Stimulated activated CD8-positive, alpha-beta memory T cell treated with anti-CD3 and anti-CD28 coated beads, Interleukin-12 subunit alpha, Interleukin-12 subunit beta, amount 100 ng/mL, for 24 hours (primary cell): ENCODE data around the gene C14orf93.
A peak's percentile ranks its signal among the peaks of the same experiment; 100 is the strongest.

Source experiments
- DNase-seq: peaks from one replicate; pipeline ENCODE4 v3.0.0-alpha.2; 2020; ENCODE audit errors: extremely low read depth

Gene C14orf93, protein sequence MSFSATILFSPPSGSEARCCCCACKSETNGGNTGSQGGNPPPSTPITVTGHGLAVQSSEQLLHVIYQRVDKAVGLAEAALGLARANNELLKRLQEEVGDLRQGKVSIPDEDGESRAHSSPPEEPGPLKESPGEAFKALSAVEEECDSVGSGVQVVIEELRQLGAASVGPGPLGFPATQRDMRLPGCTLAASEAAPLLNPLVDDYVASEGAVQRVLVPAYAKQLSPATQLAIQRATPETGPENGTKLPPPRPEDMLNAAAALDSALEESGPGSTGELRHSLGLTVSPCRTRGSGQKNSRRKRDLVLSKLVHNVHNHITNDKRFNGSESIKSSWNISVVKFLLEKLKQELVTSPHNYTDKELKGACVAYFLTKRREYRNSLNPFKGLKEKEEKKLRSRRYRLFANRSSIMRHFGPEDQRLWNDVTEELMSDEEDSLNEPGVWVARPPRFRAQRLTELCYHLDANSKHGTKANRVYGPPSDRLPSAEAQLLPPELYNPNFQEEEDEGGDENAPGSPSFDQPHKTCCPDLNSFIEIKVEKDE

GRCh38 chr14:23009939-23010726, at the start of gene C14orf93:
Gene C14orf93, minus strand, starts transcription at chr14:23010143. Its CDS starts 11,120 bp downstream, at chr14:22999023.
- peak; percentile 66 for DNase-seq

- DNase-seq, result no peak
Measured at GRCh38 chr14:23058654-23059504, 48.9 kb upstream of the C14orf93 start.

DNA sequence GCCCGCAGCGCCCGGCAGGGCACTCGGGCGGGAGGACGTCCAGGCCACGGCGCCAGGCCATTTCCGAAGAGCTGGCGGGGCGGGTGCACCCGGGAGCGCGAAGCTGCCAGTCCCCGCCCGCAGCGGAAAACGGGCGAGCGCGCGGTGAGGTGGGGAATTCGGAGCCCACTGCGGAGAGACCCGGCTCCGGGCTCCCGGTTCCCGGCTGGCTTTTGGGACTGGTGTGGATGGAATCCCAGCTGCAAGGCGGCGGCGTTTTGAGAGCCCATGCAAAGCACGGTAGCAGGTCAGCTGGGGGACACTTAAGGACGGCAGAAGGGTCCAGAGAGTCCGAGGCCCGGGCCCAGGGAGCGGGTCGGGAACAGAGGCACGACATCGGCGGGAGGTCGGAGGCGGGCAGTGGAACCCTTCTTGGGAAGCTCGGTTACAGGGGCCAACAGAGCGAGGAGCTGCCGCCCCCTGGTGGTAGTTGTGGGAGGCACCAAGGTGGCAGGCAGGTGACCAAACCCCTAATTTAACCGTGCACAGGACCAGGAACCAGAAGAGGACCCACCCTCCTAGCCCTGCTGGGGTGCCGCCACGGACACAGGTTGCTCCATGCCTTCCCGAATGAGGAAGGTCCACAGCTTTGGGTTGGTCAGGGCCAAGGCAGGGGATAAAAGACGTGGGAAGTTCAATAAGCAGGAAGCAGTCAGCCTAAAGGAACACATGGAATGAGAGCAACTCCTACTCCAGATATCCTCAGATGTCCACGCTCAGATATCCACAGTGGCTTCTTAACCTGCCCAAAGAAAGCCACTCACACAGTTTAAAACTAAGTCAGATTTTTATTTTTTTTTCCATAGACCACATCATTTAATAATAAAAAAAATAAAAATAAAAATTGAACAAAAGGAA, 48.1 kb upstream of the C14orf93 start:
- DNase-seq, result peak; percentile 58

GRCh38 chr14:23056956-23057756, 47.2 kb upstream of the C14orf93 start, which contains the start of gene CDH24:
Gene CDH24, minus strand, starts transcription at chr14:23057520. Its CDS starts 1,787 bp downstream, at chr14:23055733.
- DNase-seq, result peak; percentile 45

GRCh38 chr14:23056145-23056955, 46.4 kb upstream of the C14orf93 start:
- DNase-seq, result peak; percentile 21

GRCh38 chr14:23055621-23056144, 45.7 kb upstream of the C14orf93 start:
- no peak for DNase-seq

DNA sequence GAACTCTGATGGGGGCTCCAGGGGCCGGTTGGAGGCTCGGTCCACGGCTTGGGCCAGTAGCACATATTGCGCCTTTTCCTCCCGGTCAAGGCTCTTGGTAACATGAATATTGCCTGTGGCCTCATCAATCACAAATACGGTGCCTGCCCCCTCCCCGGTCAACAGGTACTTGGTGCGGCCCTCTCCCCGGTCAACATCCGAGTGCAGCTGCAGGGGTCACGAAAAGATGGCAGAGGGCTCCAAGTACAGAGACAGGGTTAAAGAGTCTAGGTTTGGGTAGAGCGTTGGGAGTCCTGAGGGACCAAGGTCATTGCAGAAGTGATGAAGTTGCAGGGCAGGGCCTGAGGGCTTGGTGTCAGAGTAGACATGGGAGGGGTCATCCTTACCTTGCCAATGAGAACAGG, 45.2 kb upstream of the C14orf93 start:
- DNase-seq, result no peak

GRCh38 chr14:23054000-23054811, 44.3 kb upstream of the C14orf93 start:
- DNase-seq, result no peak

GRCh38 chr14:23053426-23053825, 43.5 kb upstream of the C14orf93 start:
- DNase-seq, result no peak

DNA sequence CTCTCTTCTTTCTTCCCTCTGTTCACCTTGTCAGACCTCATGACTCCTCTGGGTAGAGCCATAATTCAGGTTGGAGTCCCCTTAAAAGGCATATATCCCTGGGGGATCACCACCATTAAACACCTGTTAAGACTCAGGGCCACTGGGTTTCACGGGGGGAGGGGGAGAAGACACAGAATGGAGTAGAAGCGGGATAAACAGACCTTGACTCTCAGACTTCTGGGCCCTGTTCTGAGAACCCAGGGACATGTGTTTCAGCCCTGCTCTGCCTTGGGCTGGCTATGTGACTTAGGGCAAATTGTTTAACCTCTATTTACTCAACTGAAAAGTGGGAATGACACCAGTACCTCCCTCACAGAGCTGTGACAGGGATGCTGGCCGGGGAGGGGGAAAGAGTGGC, 42.7 kb upstream of the C14orf93 start:
- DNase-seq, result no peak

DNA sequence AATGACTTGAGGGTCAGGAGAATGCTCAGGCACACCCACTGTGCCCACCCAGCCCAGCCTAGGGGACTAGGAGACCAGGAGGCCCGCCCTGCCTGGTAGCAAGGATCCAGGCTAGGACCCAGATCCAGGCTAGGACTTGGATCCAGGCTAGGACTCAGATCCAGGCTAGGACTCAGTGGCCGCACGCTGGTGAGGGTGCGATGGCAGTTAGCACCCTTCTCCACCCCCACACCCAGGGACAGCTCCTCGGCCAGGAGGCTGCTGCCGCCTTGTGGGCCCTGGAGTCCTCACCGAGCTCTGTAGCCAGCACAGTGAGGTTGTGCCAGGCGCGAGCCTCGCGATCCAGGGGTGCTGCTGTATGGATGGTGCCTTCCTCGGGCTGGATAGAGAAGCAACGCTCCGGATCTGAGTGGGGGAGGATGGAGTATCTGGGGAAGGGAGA, 42.3 kb upstream of the C14orf93 start:
- DNase-seq, result no peak

DNA sequence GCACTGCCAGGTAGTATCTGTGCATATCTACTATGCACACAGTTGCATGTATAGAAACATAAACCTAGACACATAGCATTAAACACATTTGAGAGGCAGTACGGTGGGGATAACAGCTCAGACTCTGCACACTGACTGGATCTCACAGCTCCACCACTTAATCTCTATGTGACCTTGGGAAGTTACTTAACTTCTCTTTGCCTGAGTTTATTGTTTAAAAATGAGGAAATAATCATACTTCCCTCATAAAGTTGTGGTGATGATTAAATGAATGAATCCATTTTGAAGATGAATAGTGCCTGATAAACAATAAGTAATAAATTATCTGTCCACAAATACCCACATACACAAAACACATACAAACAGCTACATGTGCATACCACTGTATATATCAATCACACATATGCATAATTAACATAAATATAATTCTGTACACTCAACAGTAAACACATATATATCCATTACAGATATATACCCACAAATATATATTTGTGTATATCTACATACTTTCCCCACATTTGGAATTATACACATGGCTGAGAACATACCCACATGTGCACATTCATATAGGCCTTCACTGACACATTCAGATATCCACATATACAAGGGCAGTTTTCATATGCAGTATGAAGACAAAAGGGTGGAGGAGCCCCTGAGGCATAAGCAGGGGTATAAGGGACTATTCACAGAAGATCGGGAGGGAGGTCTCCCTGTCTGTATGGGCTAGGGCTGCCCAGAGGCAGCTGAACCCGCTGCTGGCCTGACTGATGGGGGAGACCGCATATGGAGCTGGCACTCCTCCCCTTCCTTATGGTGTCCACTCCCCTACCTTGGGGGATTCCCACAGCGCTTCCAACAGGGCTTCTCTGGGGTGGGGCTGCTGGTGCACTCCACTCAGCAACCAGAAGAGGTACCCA, 41.5 kb upstream of the C14orf93 start:
- no peak for DNase-seq

GRCh38 chr14:23049011-23049410, 39.1 kb upstream of the C14orf93 start:
- DNase-seq, result no peak

GRCh38 chr14:23047751-23048693, 38.1 kb upstream of the C14orf93 start:
- no peak for DNase-seq

DNA sequence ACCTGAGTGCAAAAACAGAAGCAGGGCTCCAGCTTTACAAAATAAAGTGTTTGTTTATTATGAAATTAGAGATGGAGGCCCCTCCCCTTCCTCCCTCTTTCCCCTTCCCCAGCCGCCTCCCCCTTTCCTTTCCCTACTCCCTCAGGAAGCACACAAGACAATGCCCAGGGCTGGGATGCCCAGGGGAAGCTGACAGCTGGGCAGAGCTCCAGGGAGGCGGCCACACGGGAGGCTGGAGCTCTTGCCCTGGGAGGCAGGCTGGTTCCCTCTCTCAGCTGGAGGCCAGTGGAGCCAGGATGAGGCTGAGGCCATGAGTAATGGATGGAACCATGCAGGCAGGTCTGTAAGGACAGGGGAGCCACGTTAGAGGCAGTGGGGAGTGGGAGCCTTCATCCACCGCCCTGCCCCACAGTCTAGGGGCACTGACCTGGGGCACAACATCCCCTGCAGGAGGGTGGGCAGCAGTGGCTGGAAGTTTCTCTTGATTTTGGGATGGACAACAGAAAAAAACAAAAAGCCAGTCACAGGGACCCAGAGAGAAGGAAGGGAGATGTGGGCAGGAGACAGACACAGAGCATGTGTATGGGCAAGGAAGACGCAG, 37.2 kb upstream of the C14orf93 start:
- no peak for DNase-seq
